HEK293 (cell line): Measurements from ENCODE around the gene NPHP4.
A peak's percentile ranks its signal among the peaks of the same experiment; 100 is the strongest.

Experiments used
- CTCF ChIA-PET: fragments of 350-600 bp; formaldehyde crosslinking; extraction: SDS; loops from one replicate; lab custom pipeline; 2021; ENCODE audit warnings: antibody characterized with exemption; lab: Yijun Ruan, JAX
- POLR2A ChIA-PET: fragments of 300-600 bp; formaldehyde crosslinking; extraction: SDS; loops from one replicate; lab custom pipeline; 2020; ENCODE audit warnings: antibody characterized with exemption, inconsistent platforms; lab: Yijun Ruan, JAX
- H3K27ac ChIP-seq: fragments of 200-500 bp; sonication (Bioruptor generic); 2 replicates; pipeline ENCODE4 v1.5.1; 2014; ENCODE audit warnings: low read depth, low read length, control low read depth, inconsistent platforms; ENCODE audit errors: extremely low read depth
- H3K36me3 ChIP-seq, 2 experiments: fragments of 200-500 bp in 1 of 2; sonication (Bioruptor generic) in 1 of 2; 1 replicate in 1 of 2; 2 replicates in 1 of 2; pipeline ENCODE4 v1.5.1; 2014 to 2017; ENCODE audit warnings: inconsistent platforms in 2 of 2, low read length in 2 of 2; ENCODE audit not compliant: control insufficient read depth in 2 of 2, insufficient read depth in 1 of 2
- H3K4me1 ChIP-seq: fragments of 200-500 bp; sonication (Bioruptor generic); 2 replicates; pipeline ENCODE4 v1.5.1; 2014; ENCODE audit warnings: mild to moderate bottlenecking, low read length, inconsistent platforms; ENCODE audit not compliant: control insufficient read depth, insufficient read depth
- H3K4me3 ChIP-seq: 2 replicates; pipeline ENCODE4 v1.5.1; 2011; ENCODE audit warnings: low read depth, mild to moderate bottlenecking, control low read depth, low read length, moderate library complexity
- H3K9me3 ChIP-seq: fragments of 200-500 bp; sonication (Bioruptor generic); 2 replicates; pipeline ENCODE4 v1.5.1; 2014; ENCODE audit warnings: low read depth, low read length, inconsistent platforms; ENCODE audit not compliant: control insufficient read depth, insufficient read depth
- EGR2 ChIP-seq: fragments of 450-650 bp; formaldehyde crosslinking; IDR thresholded peaks from 2 replicates; pipeline ENCODE4 v1.5.1; 2016; ENCODE audit warnings: low read depth, missing biosample characterization, missing genetic modification characterization
- HOXA7 ChIP-seq: sonication (generic); formaldehyde crosslinking; IDR thresholded peaks from 2 replicates; pipeline ENCODE4 v1.8.1; 2022; ENCODE audit warnings: missing genetic modification reagents, borderline replicate concordance
- HOXD13 ChIP-seq: sonication (generic); formaldehyde crosslinking; IDR thresholded peaks from 2 replicates; pipeline ENCODE4 v1.8.0; 2022; ENCODE audit warnings: missing genetic modification reagents, borderline replicate concordance
- KLF1 ChIP-seq: fragments of 450-650 bp; formaldehyde crosslinking; IDR thresholded peaks from 2 replicates; pipeline ENCODE4 v1.5.1; 2016; ENCODE audit warnings: missing biosample characterization, missing genetic modification characterization
- KLF8 ChIP-seq: fragments of 450-650 bp; formaldehyde crosslinking; IDR thresholded peaks from 2 replicates; pipeline ENCODE4 v1.5.1; 2016; ENCODE audit warnings: missing biosample characterization, missing genetic modification characterization
- SETDB1 ChIP-seq: IDR thresholded peaks from one replicate; pipeline ENCODE4 v1.6.1; 2017; ENCODE audit warnings: mild to moderate bottlenecking, low read length, moderate library complexity, mixed read lengths; ENCODE audit not compliant: insufficient read length
- ZFHX2 ChIP-seq: fragments of 450-650 bp; formaldehyde crosslinking; conservative IDR thresholded peaks from 2 replicates; pipeline ENCODE4 v1.5.1; 2016; ENCODE audit warnings: missing biosample characterization, missing genetic modification characterization
- ZFP3 ChIP-seq: fragments of 450-650 bp; formaldehyde crosslinking; IDR thresholded peaks from 2 replicates; pipeline ENCODE4 v1.5.1; 2016; ENCODE audit warnings: low read depth, missing biosample characterization, missing genetic modification characterization
- ZNF121 ChIP-seq: fragments of 450-650 bp; formaldehyde crosslinking; IDR thresholded peaks from 2 replicates; pipeline ENCODE4 v1.5.1; 2016; ENCODE audit warnings: missing biosample characterization, missing genetic modification characterization
- ZNF138 ChIP-seq: fragments of 450-650 bp; formaldehyde crosslinking; IDR thresholded peaks from 2 replicates; pipeline ENCODE4 v1.5.1; 2016; ENCODE audit warnings: missing biosample characterization, missing genetic modification characterization, borderline replicate concordance
- ZNF157 ChIP-seq: fragments of 450-650 bp; formaldehyde crosslinking; IDR thresholded peaks from 2 replicates; pipeline ENCODE4 v1.5.1; 2016; ENCODE audit warnings: missing biosample characterization, missing genetic modification characterization
- ZNF174 ChIP-seq: fragments of 450-650 bp; formaldehyde crosslinking; IDR thresholded peaks from 2 replicates; pipeline ENCODE4 v1.5.0; 2017; ENCODE audit warnings: missing biosample characterization, mild to moderate bottlenecking, missing genetic modification characterization
- ZNF239 ChIP-seq: fragments of 450-650 bp; formaldehyde crosslinking; IDR thresholded peaks from 2 replicates; pipeline ENCODE4 v1.5.1; 2016; ENCODE audit warnings: missing biosample characterization, missing genetic modification characterization
- ZNF341 ChIP-seq: fragments of 450-650 bp; formaldehyde crosslinking; IDR thresholded peaks from 2 replicates; pipeline ENCODE4; 2016; ENCODE audit warnings: low read depth, missing biosample characterization, missing genetic modification characterization
- ZNF354C ChIP-seq: fragments of 450-650 bp; formaldehyde crosslinking; IDR thresholded peaks from 2 replicates; pipeline ENCODE4 v1.5.1; 2016; ENCODE audit warnings: missing biosample characterization, missing genetic modification characterization, low read depth, borderline replicate concordance
- ZNF514 ChIP-seq: fragments of 450-650 bp; formaldehyde crosslinking; IDR thresholded peaks from 2 replicates; pipeline ENCODE4 v1.5.1; 2016; ENCODE audit warnings: missing biosample characterization, missing genetic modification characterization
- ZNF529 ChIP-seq: fragments of 450-650 bp; formaldehyde crosslinking; IDR thresholded peaks from 2 replicates; pipeline ENCODE4 v1.5.1; 2017; ENCODE audit warnings: missing genetic modification characterization, missing biosample characterization; ENCODE audit not compliant: insufficient replicate concordance
- ZNF530 ChIP-seq: fragments of 450-650 bp; formaldehyde crosslinking; IDR thresholded peaks from 2 replicates; pipeline ENCODE4 v1.5.1; 2016; ENCODE audit warnings: low read depth, missing biosample characterization, missing genetic modification characterization
- ZNF792 ChIP-seq: fragments of 450-650 bp; formaldehyde crosslinking; IDR thresholded peaks from 2 replicates; pipeline ENCODE4 v1.5.1; 2016; ENCODE audit warnings: missing biosample characterization, missing genetic modification characterization
- ZSCAN30 ChIP-seq: fragments of 450-650 bp; IDR thresholded peaks from 2 replicates; pipeline ENCODE4 v1.5.1; 2018; ENCODE audit warnings: missing biosample characterization, mild to moderate bottlenecking, missing genetic modification characterization, moderate library complexity
- TF ChIP-seq, protein P1 (sequence below): fragments of 450-650 bp; formaldehyde crosslinking; IDR thresholded peaks from 2 replicates; pipeline ENCODE4 v1.5.1; 2016; ENCODE audit warnings: missing biosample characterization, missing genetic modification characterization
- TF ChIP-seq, protein P2 (sequence below): fragments of 450-650 bp; formaldehyde crosslinking; IDR thresholded peaks from 2 replicates; pipeline ENCODE4; 2016; ENCODE audit warnings: missing biosample characterization, missing genetic modification characterization
- TF ChIP-seq, protein P3 (sequence below): fragments of 450-650 bp; formaldehyde crosslinking; IDR thresholded peaks from 2 replicates; pipeline ENCODE4 v1.5.1; 2016; ENCODE audit warnings: missing biosample characterization, missing genetic modification characterization, low read depth

Gene NPHP4

DNA sequence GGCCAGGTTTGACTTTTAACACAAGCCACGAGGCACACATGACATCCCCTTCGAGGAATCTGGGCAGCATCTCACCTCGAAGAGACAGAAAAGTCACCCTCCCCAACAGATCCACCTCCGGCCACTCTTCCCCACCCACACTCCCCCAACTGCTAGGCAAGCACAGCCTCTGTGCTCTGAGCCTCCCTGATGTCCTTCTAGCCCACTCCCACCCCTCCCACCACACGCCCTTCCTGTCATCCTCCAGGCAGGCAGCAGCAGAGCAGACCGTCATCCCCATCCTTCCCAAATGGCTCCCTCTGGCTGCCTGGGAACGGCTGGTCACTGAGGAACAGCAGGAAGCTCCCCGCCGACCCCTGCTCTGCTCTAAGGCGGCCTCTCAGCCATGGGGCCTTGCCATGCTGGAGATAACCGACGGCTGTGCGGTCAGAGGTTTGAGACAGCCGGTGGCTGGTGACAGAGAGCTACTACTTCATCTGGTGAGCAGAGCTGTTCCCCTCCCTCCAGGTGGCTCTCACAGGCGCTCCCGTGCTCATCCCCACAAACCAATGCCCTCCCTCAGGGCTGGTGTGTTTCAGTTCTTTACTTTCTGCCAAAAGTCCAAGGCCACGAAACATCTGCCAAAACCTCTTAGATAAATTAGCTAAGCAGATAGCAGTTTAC is 25.6 kb downstream of the NPHP4 start:
- CTCF ChIA-PET = interaction anchor here (0.6 kb wide), 2 partner anchors 156 to 1440 kb away, joined by 3 read pairs; no protein-coding TSS in a partner anchor

DNA sequence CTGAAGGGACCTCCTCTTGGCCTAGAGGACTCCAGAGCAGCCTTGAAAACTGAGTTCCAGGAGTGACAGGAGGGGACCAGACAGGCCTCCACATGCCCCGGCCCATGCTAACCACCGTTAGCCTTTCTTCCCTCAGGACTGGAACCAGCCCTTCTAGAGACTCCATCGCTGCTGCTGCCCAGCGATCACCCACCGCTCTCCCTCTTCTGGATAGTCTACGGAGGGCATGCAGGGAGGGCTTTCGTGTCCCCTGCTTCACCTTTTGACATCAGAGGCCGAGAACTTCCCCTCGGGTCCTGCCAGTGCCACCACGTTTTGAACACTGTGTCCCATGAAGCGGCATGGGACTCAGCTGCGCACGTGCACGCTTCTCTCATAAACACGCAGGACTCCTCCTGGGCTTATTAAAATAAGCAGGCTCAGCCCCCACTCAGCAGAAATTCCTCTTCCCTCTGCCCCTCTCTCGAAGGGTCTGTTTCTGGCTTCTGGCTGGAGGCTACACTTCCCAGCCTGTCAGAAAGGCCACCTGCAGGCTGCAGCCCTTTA is 26.6 kb downstream of the NPHP4 start:
- ChIA-PET POLR2A (no interaction called here), CTCF (no interaction called here)
- H3K27ac ChIP-seq = no peak overlapping the region
- TF ChIP-seq ZNF354C = no peak
- no peak for TF ChIP-seq SETDB1
- no peak for TF ChIP-seq ZNF341 (tag by site-specific recombination)
- TF ChIP-seq ZNF121 (tag by site-specific recombination) = no peak
- TF ChIP-seq, all 188 proteins: peak for 0
- Histone ChIP-seq H3K4me3 (no peak overlapping the region), H3K9me3 (no peaks in the 10 kb centered on the region), H3K4me1 (no peaks in the 10 kb centered on the region), H3K36me3 (peaks cover 0 to 42% of the 10 kb centered on the region in 2 experiments; a peak in 2 of 3 replicates)

More for the DNA sequence above, 25.6 kb downstream of the NPHP4 start:
- POLR2A ChIA-PET = no interaction called here
- TF ChIP-seq HOXA7 (CRISPR knock-in tag) (no peak), ZNF514 (tag by site-specific recombination) (no peak), ZFHX2 (peak; percentile 98), KLF1 (tag by site-specific recombination) (peak; percentile 86), EGR2 (peak; percentile 97)
- TF ChIP-seq, protein P1, sequence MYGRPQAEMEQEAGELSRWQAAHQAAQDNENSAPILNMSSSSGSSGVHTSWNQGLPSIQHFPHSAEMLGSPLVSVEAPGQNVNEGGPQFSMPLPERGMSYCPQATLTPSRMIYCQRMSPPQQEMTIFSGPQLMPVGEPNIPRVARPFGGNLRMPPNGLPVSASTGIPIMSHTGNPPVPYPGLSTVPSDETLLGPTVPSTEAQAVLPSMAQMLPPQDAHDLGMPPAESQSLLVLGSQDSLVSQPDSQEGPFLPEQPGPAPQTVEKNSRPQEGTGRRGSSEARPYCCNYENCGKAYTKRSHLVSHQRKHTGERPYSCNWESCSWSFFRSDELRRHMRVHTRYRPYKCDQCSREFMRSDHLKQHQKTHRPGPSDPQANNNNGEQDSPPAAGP (tag by site-specific recombination) = peak; percentile 66
- TF ChIP-seq, all 188 proteins: peak for 4
- H3K9me3 ChIP-seq = no peaks in the 10 kb centered on the region
- H3K4me3 ChIP-seq = no peak overlapping the region
- peaks cover 0 to 32% of the 10 kb centered on the region in 2 experiments; a peak in 2 of 3 replicates for H3K36me3 ChIP-seq
- no peak overlapping the region for H3K27ac ChIP-seq
- no peaks in the 10 kb centered on the region for H3K4me1 ChIP-seq

DNA sequence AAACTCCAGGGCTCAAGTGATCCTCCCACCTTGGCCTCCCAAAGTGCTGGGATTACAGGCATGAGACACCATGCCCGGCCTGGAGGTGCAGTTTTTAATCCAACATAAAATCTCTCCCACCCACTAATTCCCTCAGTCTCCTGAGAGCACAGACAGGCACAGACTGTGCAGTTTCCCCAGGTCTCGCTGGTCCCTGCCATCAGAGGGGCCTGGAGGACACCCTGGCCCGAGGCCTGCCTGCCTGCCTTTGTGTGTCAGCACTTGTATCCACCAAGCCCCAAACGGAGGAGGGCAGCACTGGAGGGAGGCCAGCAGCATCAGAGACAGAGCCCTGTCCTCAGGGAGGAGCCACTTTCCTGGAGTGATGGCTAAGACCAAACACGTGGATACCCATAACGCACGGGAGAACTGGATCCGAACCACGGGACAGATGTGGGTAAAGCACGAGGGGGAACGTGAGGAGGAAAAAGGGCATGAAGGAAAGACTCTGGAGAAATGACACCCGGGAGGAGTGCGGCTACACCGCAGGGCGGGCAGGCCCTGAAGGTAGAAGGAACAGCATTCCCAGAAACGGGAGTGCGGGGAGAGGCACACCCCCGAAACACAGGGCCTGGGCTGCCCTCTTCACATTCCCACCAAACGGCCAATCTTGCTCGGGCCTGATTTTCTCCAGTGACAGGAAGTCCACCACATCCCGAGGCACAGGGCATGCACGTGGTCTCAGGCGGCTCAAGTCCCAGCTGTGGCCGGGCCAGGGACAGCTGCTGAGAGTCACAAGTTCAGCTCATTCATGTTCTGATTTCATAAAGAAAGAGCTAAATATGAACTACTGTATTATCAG is 29.7 kb downstream of the NPHP4 start:
- peaks cover 0 to 46% of the 10 kb centered on the region in 2 experiments; a peak in 1 of 3 replicates for H3K36me3 ChIP-seq
- no peaks in the 10 kb centered on the region for H3K4me1 ChIP-seq
- H3K27ac ChIP-seq = no peak overlapping the region
- ChIA-PET CTCF (interaction anchor here (0.6 kb wide), 1 partner anchor 452 kb away, joined by 3 read pairs; no protein-coding TSS in a partner anchor), POLR2A (no interaction called here)
- TF ChIP-seq ZNF529 (no peak), ZSCAN30 (tag by site-specific recombination) (no peak)
- TF ChIP-seq, protein P2, sequence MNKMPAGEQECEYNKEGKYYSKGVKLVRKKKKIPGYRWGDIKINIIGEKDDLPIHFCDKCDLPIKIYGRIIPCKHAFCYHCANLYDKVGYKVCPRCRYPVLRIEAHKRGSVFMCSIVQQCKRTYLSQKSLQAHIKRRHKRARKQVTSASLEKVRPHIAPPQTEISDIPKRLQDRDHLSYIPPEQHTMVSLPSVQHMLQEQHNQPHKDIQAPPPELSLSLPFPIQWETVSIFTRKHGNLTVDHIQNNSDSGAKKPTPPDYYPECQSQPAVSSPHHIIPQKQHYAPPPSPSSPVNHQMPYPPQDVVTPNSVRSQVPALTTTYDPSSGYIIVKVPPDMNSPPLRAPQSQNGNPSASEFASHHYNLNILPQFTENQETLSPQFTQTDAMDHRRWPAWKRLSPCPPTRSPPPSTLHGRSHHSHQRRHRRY (tag by site-specific recombination) = no peak
- H3K9me3 ChIP-seq = no peaks in the 10 kb centered on the region
- H3K4me3 ChIP-seq = no peak overlapping the region

DNA sequence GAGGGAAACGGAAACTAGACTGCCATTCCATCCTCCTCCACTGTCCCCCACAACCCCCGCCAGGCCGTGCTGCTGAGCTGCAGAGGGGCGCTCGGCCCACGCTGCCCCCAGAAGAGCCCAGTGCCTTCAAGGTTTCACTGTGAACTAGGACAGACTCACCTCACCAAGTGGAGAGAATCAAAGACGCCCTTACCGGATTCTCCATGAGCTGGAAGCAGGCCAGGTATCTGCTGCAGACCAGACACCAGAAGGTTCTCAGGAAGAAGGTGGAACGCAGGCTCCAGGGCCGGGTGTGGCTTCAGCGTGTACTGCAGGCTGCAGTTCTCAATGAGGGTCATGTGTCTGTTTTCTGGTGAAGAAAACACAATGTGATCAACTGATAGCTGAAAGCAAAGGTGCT is 30.6 kb downstream of the NPHP4 start:
- Histone ChIP-seq H3K36me3 (peaks cover 0 to 41% of the 10 kb centered on the region in 2 experiments; a peak in 1 of 3 replicates), H3K4me1 (no peaks in the 10 kb centered on the region), H3K27ac (no peak overlapping the region), H3K4me3 (no peak overlapping the region), H3K9me3 (no peaks in the 10 kb centered on the region)
- POLR2A ChIA-PET = no interaction called here
- CTCF ChIA-PET = no interaction called here
- TF ChIP-seq ZNF239 (tag by site-specific recombination) = no peak
- TF ChIP-seq ZNF138 = no peak
- TF ChIP-seq, protein P3, sequence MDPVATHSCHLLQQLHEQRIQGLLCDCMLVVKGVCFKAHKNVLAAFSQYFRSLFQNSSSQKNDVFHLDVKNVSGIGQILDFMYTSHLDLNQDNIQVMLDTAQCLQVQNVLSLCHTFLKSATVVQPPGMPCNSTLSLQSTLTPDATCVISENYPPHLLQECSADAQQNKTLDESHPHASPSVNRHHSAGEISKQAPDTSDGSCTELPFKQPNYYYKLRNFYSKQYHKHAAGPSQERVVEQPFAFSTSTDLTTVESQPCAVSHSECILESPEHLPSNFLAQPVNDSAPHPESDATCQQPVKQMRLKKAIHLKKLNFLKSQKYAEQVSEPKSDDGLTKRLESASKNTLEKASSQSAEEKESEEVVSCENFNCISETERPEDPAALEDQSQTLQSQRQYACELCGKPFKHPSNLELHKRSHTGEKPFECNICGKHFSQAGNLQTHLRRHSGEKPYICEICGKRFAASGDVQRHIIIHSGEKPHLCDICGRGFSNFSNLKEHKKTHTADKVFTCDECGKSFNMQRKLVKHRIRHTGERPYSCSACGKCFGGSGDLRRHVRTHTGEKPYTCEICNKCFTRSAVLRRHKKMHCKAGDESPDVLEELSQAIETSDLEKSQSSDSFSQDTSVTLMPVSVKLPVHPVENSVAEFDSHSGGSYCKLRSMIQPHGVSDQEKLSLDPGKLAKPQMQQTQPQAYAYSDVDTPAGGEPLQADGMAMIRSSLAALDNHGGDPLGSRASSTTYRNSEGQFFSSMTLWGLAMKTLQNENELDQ (tag by site-specific recombination) = no peak
- TF ChIP-seq ZFP3 (tag by site-specific recombination) = no peak
- no peak for TF ChIP-seq ZNF530
- TF ChIP-seq ZNF174 (tag by site-specific recombination) = no peak
- no peak for TF ChIP-seq ZNF792
- no peak for TF ChIP-seq ZNF157 (tag by site-specific recombination)
- TF ChIP-seq KLF8 (tag by site-specific recombination) = no peak
- no peak for TF ChIP-seq HOXD13 (CRISPR knock-in tag)
